HepG2 (cell line): ENCODE results near the gene SP110. TPM values are rescaled to one million over a fixed set of nuclear protein-coding genes. Genes with fewer than 3 reads are reported as not detected.

Experiments used
- ATF1 ChIP-seq: IDR thresholded peaks from 2 replicates; pipeline ENCODE4 v1.6.1; 2016; ENCODE audit warnings: mild to moderate bottlenecking, control low read depth
- FOSL2 ChIP-seq: sonication (generic); formaldehyde crosslinking; IDR thresholded peaks from 2 replicates; pipeline ENCODE4 v1.4.0; 2020; ENCODE audit warnings: missing genetic modification reagents
- GABPA ChIP-seq, 2 experiments: IDR thresholded peaks; 2 replicates each; pipeline ENCODE4 v1.6.1; 2011 to 2016; ENCODE audit warnings: low read depth in 2 of 2, low read length in 1 of 2, missing biosample characterization in 1 of 2, missing genetic modification characterization in 1 of 2
- IKZF5 ChIP-seq: IDR thresholded peaks from 2 replicates; pipeline ENCODE4 v1.6.1; 2018; ENCODE audit warnings: missing genetic modification reagents, mild to moderate bottlenecking, missing compliant biosample characterization
- NCOA5 ChIP-seq: sonication (generic); formaldehyde crosslinking; IDR thresholded peaks from 2 replicates; pipeline ENCODE4 v1.4.0; 2020; ENCODE audit warnings: missing genetic modification reagents
- NFYC ChIP-seq: IDR thresholded peaks from 2 replicates; pipeline ENCODE4 v1.6.1; 2016; ENCODE audit warnings: missing genetic modification reagents, missing compliant biosample characterization
- RAD21 ChIP-seq: fragments of 450-650 bp; formaldehyde crosslinking; IDR thresholded peaks from 2 replicates; pipeline ENCODE4 v1.5.0; 2020; ENCODE audit warnings: mild to moderate bottlenecking
- RBFOX2 ChIP-seq: fragments of 200-400 bp; formaldehyde crosslinking; IDR thresholded peaks from 2 replicates; pipeline ENCODE4 v1.6.1; 2017; ENCODE audit warnings: low read depth, mild to moderate bottlenecking, low read length
- ZBTB7A ChIP-seq: sonication (generic); formaldehyde crosslinking; IDR thresholded peaks from 2 replicates; pipeline ENCODE4 v1.8.0; 2022; ENCODE audit warnings: mild to moderate bottlenecking, missing genetic modification reagents
- ZNF180 ChIP-seq: sonication (generic); formaldehyde crosslinking; IDR thresholded peaks from 2 replicates; pipeline ENCODE4 v1.4.0; 2020; ENCODE audit warnings: low read depth, missing genetic modification reagents, borderline replicate concordance
- ZNF24 ChIP-seq: fragments of 450-650 bp; IDR thresholded peaks from 2 replicates; pipeline ENCODE4 v1.6.1; 2017; ENCODE audit warnings: antibody characterized with exemption, mild to moderate bottlenecking
- ZNF331 ChIP-seq: sonication (generic); formaldehyde crosslinking; IDR thresholded peaks from 2 replicates; pipeline ENCODE4 v1.4.0; 2020; ENCODE audit warnings: missing genetic modification reagents
- ZSCAN20 ChIP-seq: sonication (generic); formaldehyde crosslinking; IDR thresholded peaks from 2 replicates; pipeline ENCODE4 v1.4.0; 2020; ENCODE audit warnings: missing genetic modification reagents, mild to moderate bottlenecking, borderline replicate concordance
- polyA plus RNA-seq, 8 experiments: library from polyadenylated mRNA; depleted of rRNA in 3 of 8; stranded (reverse) in 7 of 8; unstranded in 1 of 8; fragments of >200 nt; fragmentation: Illumina TruSeq in 4 of 8; extraction: Trizol in 4 of 8; gene quantifications; 2 replicates each; pipeline versions ENCODE4 v1.2.1 to v1.2.3, GENCODE V29; 2011 to 2016; ENCODE audit warnings: low read depth in 4 of 8, missing spikeins in 1 of 8, mixed read lengths in 1 of 8; ENCODE audit not compliant: insufficient read depth in 1 of 8
- total RNA-seq, 5 experiments: library from RNA; depleted of rRNA; stranded (reverse); fragments of >200 nt; fragmentation: Illumina TruSeq; extraction: Trizol; gene quantifications; 2 replicates each; pipeline ENCODE4 v1.2.3, GENCODE V29; 2016; ENCODE audit warnings: low read depth in 1 of 5
- TF ChIP-seq, protein P1 (sequence below): sonication (generic); formaldehyde crosslinking; IDR thresholded peaks from 2 replicates; pipeline ENCODE4 v1.5.0; 2020; ENCODE audit warnings: mild to moderate bottlenecking, missing genetic modification reagents, borderline replicate concordance
- TF ChIP-seq, protein P2 (sequence below): sonication (generic); formaldehyde crosslinking; IDR thresholded peaks from 2 replicates; pipeline ENCODE4 v1.9.0; 2022; ENCODE audit warnings: missing genetic modification reagents, mild to moderate bottlenecking, borderline replicate concordance
- TF ChIP-seq, protein P3 (sequence below): sonication (generic); formaldehyde crosslinking; IDR thresholded peaks from 2 replicates; pipeline ENCODE4 v1.4.0; 2020; ENCODE audit warnings: missing genetic modification reagents
- TF ChIP-seq, protein P4 (sequence below): sonication (generic); formaldehyde crosslinking; IDR thresholded peaks from 2 replicates; pipeline ENCODE4 v1.4.0; 2020; ENCODE audit warnings: mild to moderate bottlenecking, missing genetic modification reagents

The SP110 gene
- total and polyA plus RNA-seq, 2 of the 13 experiments (the other 11 are each of a cell fraction or from before 2014, with no cell fraction given) = 7.9 to 10.4 TPM

DNA sequence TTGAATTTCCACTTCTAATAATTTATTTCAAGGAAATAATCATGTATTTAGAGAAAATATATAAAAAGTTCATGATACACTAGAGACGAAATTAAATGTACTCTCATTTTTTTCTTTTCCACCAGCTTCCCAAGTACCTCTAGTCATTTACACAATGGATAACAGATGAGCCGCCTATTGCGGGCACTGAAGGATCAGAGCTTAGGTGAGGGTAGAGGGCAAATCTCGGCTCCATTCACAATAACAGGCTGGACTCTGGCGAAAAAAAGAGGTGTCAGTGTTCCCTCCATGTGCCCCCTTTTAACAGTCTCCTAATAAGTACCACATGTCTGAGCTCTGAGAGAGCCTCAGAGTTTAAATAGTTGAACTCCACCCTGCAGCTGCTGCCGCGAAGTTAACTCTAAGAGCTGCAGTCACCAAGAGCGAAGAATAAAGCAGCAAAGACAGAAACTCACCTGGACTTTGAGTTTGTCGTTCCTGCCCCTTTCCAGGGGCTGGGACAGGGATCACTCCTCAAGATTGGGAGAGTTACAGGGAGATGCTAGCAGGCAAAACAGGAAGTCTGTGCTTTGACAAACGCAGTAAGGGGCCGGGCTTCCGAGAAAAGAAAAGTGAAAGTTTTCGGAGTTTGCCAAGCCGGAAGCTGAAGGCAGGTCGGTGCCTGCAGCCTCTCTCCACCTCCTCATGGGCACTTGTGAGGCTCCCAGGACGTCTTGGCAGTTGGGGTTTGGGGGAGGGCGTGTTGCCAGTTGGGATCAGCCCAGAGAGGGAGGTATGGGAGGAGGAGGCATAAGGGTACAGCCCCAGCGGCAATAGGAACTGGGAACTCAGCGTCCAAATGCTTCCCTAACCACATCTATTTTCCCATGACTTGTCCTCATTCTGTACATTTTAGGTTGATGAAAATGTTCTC is at the start of gene SP110 (continued):
- no peak for TF ChIP-seq IKZF5 (CRISPR knock-in tag)
- TF ChIP-seq, protein P1, sequence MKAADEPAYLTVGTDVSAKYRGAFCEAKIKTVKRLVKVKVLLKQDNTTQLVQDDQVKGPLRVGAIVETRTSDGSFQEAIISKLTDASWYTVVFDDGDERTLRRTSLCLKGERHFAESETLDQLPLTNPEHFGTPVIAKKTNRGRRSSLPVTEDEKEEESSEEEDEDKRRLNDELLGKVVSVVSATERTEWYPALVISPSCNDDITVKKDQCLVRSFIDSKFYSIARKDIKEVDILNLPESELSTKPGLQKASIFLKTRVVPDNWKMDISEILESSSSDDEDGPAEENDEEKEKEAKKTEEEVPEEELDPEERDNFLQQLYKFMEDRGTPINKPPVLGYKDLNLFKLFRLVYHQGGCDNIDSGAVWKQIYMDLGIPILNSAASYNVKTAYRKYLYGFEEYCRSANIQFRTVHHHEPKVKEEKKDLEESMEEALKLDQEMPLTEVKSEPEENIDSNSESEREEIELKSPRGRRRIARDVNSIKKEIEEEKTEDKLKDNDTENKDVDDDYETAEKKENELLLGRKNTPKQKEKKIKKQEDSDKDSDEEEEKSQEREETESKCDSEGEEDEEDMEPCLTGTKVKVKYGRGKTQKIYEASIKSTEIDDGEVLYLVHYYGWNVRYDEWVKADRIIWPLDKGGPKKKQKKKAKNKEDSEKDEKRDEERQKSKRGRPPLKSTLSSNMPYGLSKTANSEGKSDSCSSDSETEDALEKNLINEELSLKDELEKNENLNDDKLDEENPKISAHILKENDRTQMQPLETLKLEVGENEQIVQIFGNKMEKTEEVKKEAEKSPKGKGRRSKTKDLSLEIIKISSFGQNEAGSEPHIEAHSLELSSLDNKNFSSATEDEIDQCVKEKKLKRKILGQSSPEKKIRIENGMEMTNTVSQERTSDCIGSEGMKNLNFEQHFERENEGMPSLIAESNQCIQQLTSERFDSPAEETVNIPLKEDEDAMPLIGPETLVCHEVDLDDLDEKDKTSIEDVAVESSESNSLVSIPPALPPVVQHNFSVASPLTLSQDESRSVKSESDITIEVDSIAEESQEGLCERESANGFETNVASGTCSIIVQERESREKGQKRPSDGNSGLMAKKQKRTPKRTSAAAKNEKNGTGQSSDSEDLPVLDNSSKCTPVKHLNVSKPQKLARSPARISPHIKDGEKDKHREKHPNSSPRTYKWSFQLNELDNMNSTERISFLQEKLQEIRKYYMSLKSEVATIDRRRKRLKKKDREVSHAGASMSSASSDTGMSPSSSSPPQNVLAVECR (CRISPR knock-in tag) = peak; percentile 86
- TF ChIP-seq RBFOX2 = peak; percentile 41; the same call in 1 of the 2 replicates
- TF ChIP-seq NCOA5 = no peak
- peak; percentile 32; the same call in 1 of the 2 replicates for TF ChIP-seq GABPA (IDR thresholded peaks at IDR 0.05; ENCODE audit: low read depth, low read length)
- TF ChIP-seq GABPA (CRISPR knock-in tag; IDR thresholded peaks at IDR 0.05; ENCODE audit: low read depth) = peak; percentile 87
- TF ChIP-seq FOSL2 = no peak
- TF ChIP-seq, protein P2, sequence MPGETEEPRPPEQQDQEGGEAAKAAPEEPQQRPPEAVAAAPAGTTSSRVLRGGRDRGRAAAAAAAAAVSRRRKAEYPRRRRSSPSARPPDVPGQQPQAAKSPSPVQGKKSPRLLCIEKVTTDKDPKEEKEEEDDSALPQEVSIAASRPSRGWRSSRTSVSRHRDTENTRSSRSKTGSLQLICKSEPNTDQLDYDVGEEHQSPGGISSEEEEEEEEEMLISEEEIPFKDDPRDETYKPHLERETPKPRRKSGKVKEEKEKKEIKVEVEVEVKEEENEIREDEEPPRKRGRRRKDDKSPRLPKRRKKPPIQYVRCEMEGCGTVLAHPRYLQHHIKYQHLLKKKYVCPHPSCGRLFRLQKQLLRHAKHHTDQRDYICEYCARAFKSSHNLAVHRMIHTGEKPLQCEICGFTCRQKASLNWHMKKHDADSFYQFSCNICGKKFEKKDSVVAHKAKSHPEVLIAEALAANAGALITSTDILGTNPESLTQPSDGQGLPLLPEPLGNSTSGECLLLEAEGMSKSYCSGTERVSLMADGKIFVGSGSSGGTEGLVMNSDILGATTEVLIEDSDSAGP (CRISPR knock-in tag) = peak; percentile 53; the same call in 1 of the 2 replicates
- TF ChIP-seq ATF1 (CRISPR knock-in tag) = 0 out of 2 replicates have a peak, but pooled peaks have one; percentile 30
- TF ChIP-seq, protein P3, sequence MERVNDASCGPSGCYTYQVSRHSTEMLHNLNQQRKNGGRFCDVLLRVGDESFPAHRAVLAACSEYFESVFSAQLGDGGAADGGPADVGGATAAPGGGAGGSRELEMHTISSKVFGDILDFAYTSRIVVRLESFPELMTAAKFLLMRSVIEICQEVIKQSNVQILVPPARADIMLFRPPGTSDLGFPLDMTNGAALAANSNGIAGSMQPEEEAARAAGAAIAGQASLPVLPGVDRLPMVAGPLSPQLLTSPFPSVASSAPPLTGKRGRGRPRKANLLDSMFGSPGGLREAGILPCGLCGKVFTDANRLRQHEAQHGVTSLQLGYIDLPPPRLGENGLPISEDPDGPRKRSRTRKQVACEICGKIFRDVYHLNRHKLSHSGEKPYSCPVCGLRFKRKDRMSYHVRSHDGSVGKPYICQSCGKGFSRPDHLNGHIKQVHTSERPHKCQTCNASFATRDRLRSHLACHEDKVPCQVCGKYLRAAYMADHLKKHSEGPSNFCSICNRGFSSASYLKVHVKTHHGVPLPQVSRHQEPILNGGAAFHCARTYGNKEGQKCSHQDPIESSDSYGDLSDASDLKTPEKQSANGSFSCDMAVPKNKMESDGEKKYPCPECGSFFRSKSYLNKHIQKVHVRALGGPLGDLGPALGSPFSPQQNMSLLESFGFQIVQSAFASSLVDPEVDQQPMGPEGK = no peak
- TF ChIP-seq NFYC (CRISPR knock-in tag) = no peak; the same call in 1 of the 2 replicates
- TF ChIP-seq, protein P4, sequence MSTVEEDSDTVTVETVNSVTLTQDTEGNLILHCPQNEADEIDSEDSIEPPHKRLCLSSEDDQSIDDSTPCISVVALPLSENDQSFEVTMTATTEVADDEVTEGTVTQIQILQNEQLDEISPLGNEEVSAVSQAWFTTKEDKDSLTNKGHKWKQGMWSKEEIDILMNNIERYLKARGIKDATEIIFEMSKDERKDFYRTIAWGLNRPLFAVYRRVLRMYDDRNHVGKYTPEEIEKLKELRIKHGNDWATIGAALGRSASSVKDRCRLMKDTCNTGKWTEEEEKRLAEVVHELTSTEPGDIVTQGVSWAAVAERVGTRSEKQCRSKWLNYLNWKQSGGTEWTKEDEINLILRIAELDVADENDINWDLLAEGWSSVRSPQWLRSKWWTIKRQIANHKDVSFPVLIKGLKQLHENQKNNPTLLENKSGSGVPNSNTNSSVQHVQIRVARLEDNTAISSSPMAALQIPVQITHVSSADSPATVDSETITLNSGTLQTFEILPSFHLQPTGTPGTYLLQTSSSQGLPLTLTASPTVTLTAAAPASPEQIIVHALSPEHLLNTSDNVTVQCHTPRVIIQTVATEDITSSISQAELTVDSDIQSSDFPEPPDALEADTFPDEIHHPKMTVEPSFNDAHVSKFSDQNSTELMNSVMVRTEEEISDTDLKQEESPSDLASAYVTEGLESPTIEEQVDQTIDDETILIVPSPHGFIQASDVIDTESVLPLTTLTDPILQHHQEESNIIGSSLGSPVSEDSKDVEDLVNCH (CRISPR knock-in tag) = no peak
- no peak for TF ChIP-seq ZNF24
- no peak for TF ChIP-seq ZNF180
- no peak for TF ChIP-seq ZSCAN20
- TF ChIP-seq ZBTB7A (CRISPR knock-in tag) = no peak
- TF ChIP-seq ZNF331 (CRISPR knock-in tag) = no peak
- no peak for TF ChIP-seq RAD21 (CRISPR knock-in tag)
